ENCODE data around the gene LTF.

LTF gene

GRCh38 chr3:46469680-46470357 is 5.1 kb upstream of the LTF start:
- DNase-seq (ENCODE audit: low spot score in 2 of 2): no peak
- Histone ChIP-seq H3K27me3 (ENCODE audit: low read depth) (peaks cover 8% of the 10 kb centered on the region), H3K4me3 (no peak overlapping the region), H3K36me3 (replicated peaks) (no peaks in the 10 kb centered on the region), H3K9me3 (no peaks in the 10 kb centered on the region), H3K4me1 (no peaks in the 10 kb centered on the region)
- in situ Hi-C loops (cut with MboI; ENCODE audit: low sequenced_read_pairs): loop anchor here (25.0 kb wide), 1 partner anchor 892 kb away; no protein-coding TSS in a partner anchor

GRCh38 chr3:46468753-46469600 is 4.3 kb upstream of the LTF start:
- Histone ChIP-seq H3K4me3 (no peak overlapping the region), H3K9me3 (no peaks in the 10 kb centered on the region), H3K4me1 (no peaks in the 10 kb centered on the region), H3K27me3 (ENCODE audit: low read depth) (peaks cover 10% of the 10 kb centered on the region), H3K36me3 (replicated peaks) (no peaks in the 10 kb centered on the region)
- no peak for DNase-seq (ENCODE audit: low spot score in 2 of 2)
- in situ Hi-C loops (cut with MboI; ENCODE audit: low sequenced_read_pairs): loop anchor here (25.0 kb wide), 1 partner anchor 893 kb away; no protein-coding TSS in a partner anchor

- H3K9me3 ChIP-seq: no peaks in the 10 kb centered on the region
- H3K4me3 ChIP-seq: no peak overlapping the region
- in situ Hi-C loops (cut with MboI; ENCODE audit: low sequenced_read_pairs): loop anchor here (25.0 kb wide), 1 partner anchor 895 kb away; no protein-coding TSS in a partner anchor
- no peak for DNase-seq (ENCODE audit: low spot score in 2 of 2)
- no peaks in the 10 kb centered on the region for H3K36me3 ChIP-seq (replicated peaks)
- peaks cover 13% of the 10 kb centered on the region for H3K27me3 ChIP-seq (ENCODE audit: low read depth)
- H3K4me1 ChIP-seq: no peaks in the 10 kb centered on the region
These were observed 2.9 kb upstream of the LTF start for GRCh38 chr3:46467562-46467961.

GRCh38 chr3:46466871-46467403 is 2.2 kb upstream of the LTF start:
- in situ Hi-C loops (cut with MboI; ENCODE audit: low sequenced_read_pairs): loop anchor here (25.0 kb wide), 1 partner anchor 895 kb away; no protein-coding TSS in a partner anchor
- Histone ChIP-seq H3K4me3 (no peak overlapping the region), H3K4me1 (no peaks in the 10 kb centered on the region), H3K36me3 (replicated peaks) (no peaks in the 10 kb centered on the region), H3K27me3 (ENCODE audit: low read depth) (peaks cover 13% of the 10 kb centered on the region), H3K9me3 (no peaks in the 10 kb centered on the region)
- no peak for DNase-seq (ENCODE audit: low spot score in 2 of 2)

DNA sequence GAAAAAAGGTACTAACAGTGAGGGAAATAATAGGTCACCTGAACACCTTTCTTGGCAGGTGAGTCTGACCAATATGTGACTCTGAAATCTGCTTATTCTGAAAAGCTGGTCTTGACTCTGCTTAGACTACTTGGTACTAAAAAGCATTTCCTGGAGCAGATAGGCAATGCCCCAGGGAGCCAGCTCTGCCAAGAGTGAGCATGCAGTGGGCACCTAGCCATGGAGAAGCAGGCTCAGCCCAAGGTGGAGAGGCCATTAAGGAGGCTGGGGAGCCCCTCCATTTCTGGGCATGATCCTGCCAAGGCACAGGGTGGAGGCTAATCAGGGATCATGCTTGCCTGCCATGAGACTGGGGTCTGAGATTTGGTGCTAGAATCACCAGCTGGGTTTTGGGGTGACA is 1.6 kb upstream of the LTF start:
- Histone ChIP-seq H3K36me3 (replicated peaks) (no peaks in the 10 kb centered on the region), H3K4me3 (no peak overlapping the region), H3K27me3 (ENCODE audit: low read depth) (peaks cover 13% of the 10 kb centered on the region), H3K9me3 (no peaks in the 10 kb centered on the region), H3K4me1 (no peaks in the 10 kb centered on the region)
- DNase-seq (ENCODE audit: low spot score in 2 of 2): no peak
- in situ Hi-C loops (cut with MboI; ENCODE audit: low sequenced_read_pairs): loop anchor here (25.0 kb wide), 1 partner anchor 896 kb away; no protein-coding TSS in a partner anchor

DNA sequence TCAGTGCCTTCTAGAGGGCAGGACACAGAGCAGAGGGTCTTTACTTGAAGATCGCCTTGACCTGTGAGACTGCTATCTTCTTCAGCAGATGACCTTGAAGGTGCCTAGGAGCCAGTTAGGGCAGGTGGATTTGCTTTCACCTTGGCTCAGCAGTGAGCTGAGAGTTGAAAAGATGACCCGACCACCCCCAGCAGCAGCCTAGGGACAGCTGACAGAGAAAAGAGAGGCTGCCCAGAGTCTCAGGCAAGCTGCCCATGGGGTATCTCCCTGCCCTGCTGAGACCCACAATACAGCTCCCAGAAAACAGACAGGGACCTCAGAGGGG is 453 bp upstream of the LTF start:
- no peak for DNase-seq (ENCODE audit: low spot score in 2 of 2)
- peaks cover 13% of the 10 kb centered on the region for H3K27me3 ChIP-seq (ENCODE audit: low read depth)
- no peaks in the 10 kb centered on the region for H3K4me1 ChIP-seq
- no peak overlapping the region for H3K4me3 ChIP-seq
- H3K9me3 ChIP-seq: 0 out of 2 replicates have a peak, but pooled peaks cover 3% of the 10 kb centered on the region
- no peaks in the 10 kb centered on the region for H3K36me3 ChIP-seq (replicated peaks)
- in situ Hi-C loops (cut with MboI; ENCODE audit: low sequenced_read_pairs): loop anchor here (25.0 kb wide), 1 partner anchor 897 kb away; no protein-coding TSS in a partner anchor

- H3K4me1 ChIP-seq: no peaks in the 10 kb centered on the region
- 0 out of 2 replicates have a peak, but pooled peaks cover 3% of the 10 kb centered on the region for H3K9me3 ChIP-seq
- H3K4me3 ChIP-seq: no peak overlapping the region
- H3K27me3 ChIP-seq (ENCODE audit: low read depth): peaks cover 13% of the 10 kb centered on the region
- no peaks in the 10 kb centered on the region for H3K36me3 ChIP-seq (replicated peaks)
- no peak for DNase-seq (ENCODE audit: low spot score in 2 of 2)
- in situ Hi-C loops (cut with MboI; ENCODE audit: low sequenced_read_pairs): loop anchor here (25.0 kb wide), 1 partner anchor 898 kb away; no protein-coding TSS in a partner anchor
These were observed 850 bp downstream of the LTF start for GRCh38 chr3:46463868-46464241.

DNA sequence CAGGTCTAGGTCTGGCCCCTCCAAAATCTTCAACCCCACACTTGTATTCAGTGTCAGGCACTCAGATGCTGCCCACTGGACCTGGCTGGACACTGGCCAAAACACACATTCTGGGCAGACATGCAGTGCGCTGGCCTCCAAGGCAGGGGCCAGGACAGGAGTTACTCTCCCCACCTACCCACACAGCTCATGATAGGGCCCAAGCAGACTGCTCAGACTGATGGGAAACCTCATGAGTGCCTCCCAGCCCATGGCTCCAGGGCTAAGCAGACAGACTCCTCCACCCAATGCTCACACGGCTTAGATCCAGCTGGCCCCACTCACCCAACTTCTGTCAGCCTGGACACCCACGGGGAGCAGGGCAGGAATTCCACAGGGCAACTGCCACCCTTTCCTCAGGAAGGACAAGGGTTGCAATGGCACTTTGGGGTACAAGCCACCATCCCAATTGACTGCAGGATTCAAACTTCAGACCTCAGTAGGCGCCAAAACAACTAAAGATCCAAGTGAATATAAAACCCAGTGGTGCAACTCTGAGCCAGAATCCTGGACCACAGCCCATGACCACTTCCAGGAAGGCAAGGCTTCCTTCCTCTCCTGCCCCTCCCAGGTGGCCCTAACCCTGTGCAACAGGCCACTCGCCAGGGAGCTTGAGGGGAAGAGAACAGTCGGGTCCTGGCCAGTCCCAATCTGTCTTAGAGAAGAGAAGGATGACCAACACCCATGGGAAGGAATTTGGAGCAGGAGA is 1.4 kb downstream of the LTF start:
- H3K36me3 ChIP-seq (replicated peaks): no peaks in the 10 kb centered on the region
- H3K9me3 ChIP-seq: 0 out of 2 replicates have a peak, but pooled peaks cover 3% of the 10 kb centered on the region
- H3K4me1 ChIP-seq: no peaks in the 10 kb centered on the region
- H3K4me3 ChIP-seq: no peak overlapping the region
- in situ Hi-C loops (cut with MboI; ENCODE audit: low sequenced_read_pairs): loop anchor here (25.0 kb wide), 1 partner anchor 899 kb away; no protein-coding TSS in a partner anchor
- peaks cover 13% of the 10 kb centered on the region for H3K27me3 ChIP-seq (ENCODE audit: low read depth)
- DNase-seq (ENCODE audit: low spot score in 2 of 2): no peak

GRCh38 chr3:46462511-46462910 is 2.2 kb downstream of the LTF start:
- H3K27me3 ChIP-seq (ENCODE audit: low read depth): peaks cover 13% of the 10 kb centered on the region
- H3K4me1 ChIP-seq: no peaks in the 10 kb centered on the region
- H3K9me3 ChIP-seq: 0 out of 2 replicates have a peak, but pooled peaks cover 3% of the 10 kb centered on the region
- no peak overlapping the region for H3K4me3 ChIP-seq
- no peaks in the 10 kb centered on the region for H3K36me3 ChIP-seq (replicated peaks)
- no peak for DNase-seq (ENCODE audit: low spot score in 2 of 2)
- in situ Hi-C loops (cut with MboI; ENCODE audit: low sequenced_read_pairs): loop anchor here (25.0 kb wide), 1 partner anchor 900 kb away; no protein-coding TSS in a partner anchor

- 0 out of 2 replicates have a peak, but pooled peaks cover 3% of the 10 kb centered on the region for H3K9me3 ChIP-seq
- H3K27me3 ChIP-seq (ENCODE audit: low read depth): peaks cover 13% of the 10 kb centered on the region
- H3K36me3 ChIP-seq (replicated peaks): no peaks in the 10 kb centered on the region
- no peak overlapping the region for H3K4me3 ChIP-seq
- no peaks in the 10 kb centered on the region for H3K4me1 ChIP-seq
- in situ Hi-C loops (cut with MboI; ENCODE audit: low sequenced_read_pairs): loop anchor here (25.0 kb wide), 1 partner anchor 900 kb away; no protein-coding TSS in a partner anchor
- DNase-seq (ENCODE audit: low spot score in 2 of 2): no peak
These were observed 2.6 kb downstream of the LTF start for GRCh38 chr3:46462111-46462510.

DNA sequence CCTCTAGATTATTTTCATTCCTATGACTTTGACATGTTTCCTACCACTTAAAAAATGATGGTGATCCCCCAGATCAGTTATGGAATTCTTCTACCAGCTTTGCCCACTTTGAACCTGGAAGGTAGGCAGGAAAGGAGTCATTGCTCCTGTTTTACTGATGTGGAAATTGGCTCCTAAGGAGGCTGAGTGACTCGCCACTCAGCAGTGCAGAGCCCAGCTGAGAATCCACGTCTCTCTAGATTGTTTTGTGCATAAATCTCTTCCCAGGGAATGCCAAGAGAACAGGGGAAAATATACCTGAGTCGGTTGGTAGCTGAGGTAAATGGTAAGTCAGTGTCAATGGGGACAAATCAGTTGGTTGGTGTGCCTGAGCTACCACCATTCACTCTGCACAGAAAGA is 4.7 kb downstream of the LTF start:
- no peak overlapping the region for H3K4me3 ChIP-seq
- H3K36me3 ChIP-seq (replicated peaks): no peaks in the 10 kb centered on the region
- no peaks in the 10 kb centered on the region for H3K4me1 ChIP-seq
- in situ Hi-C loops (cut with MboI; ENCODE audit: low sequenced_read_pairs): loop anchor here (25.0 kb wide), 1 partner anchor 902 kb away; no protein-coding TSS in a partner anchor
- no peak for DNase-seq (ENCODE audit: low spot score in 2 of 2)
- H3K27me3 ChIP-seq (ENCODE audit: low read depth): peaks cover 15% of the 10 kb centered on the region
- 0 out of 2 replicates have a peak, but pooled peaks cover 3% of the 10 kb centered on the region for H3K9me3 ChIP-seq

- DNase-seq (ENCODE audit: low spot score in 2 of 2): no peak
- peaks cover 12% of the 10 kb centered on the region for H3K27me3 ChIP-seq (ENCODE audit: low read depth)
- H3K36me3 ChIP-seq (replicated peaks): no peaks in the 10 kb centered on the region
- H3K4me3 ChIP-seq: no peak overlapping the region
- in situ Hi-C loops (cut with MboI; ENCODE audit: low sequenced_read_pairs): loop anchor here (25.0 kb wide), 1 partner anchor 906 kb away; no protein-coding TSS in a partner anchor
- H3K9me3 ChIP-seq: 0 out of 2 replicates have a peak, but pooled peaks cover 3% of the 10 kb centered on the region
- no peaks in the 10 kb centered on the region for H3K4me1 ChIP-seq
These were observed 8.6 kb downstream of the LTF start for GRCh38 chr3:46456118-46456517.
